BLaER1 treated with 17β-estradiol and CSF1 and Interleukin-3, amounts not matched to agents 10 nM and 100 nM (cell line): ENCODE measurements around the gene GTPBP3.

ENCODE experiments used
- H3K27ac ChIP-seq, 11 experiments: shearing (Covaris generic); formaldehyde crosslinking; 2 replicates each; pipeline ENCODE4 v1.8.1; 2022
- H3K27me3 ChIP-seq, 11 experiments: shearing (Covaris generic); formaldehyde crosslinking; 2 replicates each; pipeline ENCODE4 v1.8.1; 2022
- H3K36me3 ChIP-seq, 11 experiments: shearing (Covaris generic); formaldehyde crosslinking; 2 replicates each; pipeline ENCODE4 v1.8.1; 2022
- H3K4me1 ChIP-seq, 10 experiments: shearing (Covaris generic); formaldehyde crosslinking; 2 replicates each; pipeline ENCODE4 v1.8.1; 2022
- H3K4me2 ChIP-seq, 11 experiments: shearing (Covaris generic); formaldehyde crosslinking; 2 replicates each; pipeline ENCODE4 v1.8.1; 2022
- H3K4me3 ChIP-seq, 10 experiments: shearing (Covaris generic); formaldehyde crosslinking; 2 replicates each; pipeline ENCODE4 v1.8.1; 2022
- H3K9ac ChIP-seq, 11 experiments: shearing (Covaris generic); formaldehyde crosslinking; 2 replicates each; pipeline ENCODE4 v1.8.1; 2022
- H3K9me3 ChIP-seq, 11 experiments: shearing (Covaris generic); formaldehyde crosslinking; replicated peaks in 1 of 11; 2 replicates each; pipeline ENCODE4 v1.8.1; 2022
- H4K20me1 ChIP-seq, 11 experiments: shearing (Covaris generic); formaldehyde crosslinking; 2 replicates each; pipeline ENCODE4 v1.8.1; 2022
- Cebpa-rat ChIP-seq, 11 experiments: shearing (Covaris generic); IDR thresholded peaks; 2 replicates each; pipeline ENCODE4 v1.8.1; 2022

GTPBP3 gene

DNA sequence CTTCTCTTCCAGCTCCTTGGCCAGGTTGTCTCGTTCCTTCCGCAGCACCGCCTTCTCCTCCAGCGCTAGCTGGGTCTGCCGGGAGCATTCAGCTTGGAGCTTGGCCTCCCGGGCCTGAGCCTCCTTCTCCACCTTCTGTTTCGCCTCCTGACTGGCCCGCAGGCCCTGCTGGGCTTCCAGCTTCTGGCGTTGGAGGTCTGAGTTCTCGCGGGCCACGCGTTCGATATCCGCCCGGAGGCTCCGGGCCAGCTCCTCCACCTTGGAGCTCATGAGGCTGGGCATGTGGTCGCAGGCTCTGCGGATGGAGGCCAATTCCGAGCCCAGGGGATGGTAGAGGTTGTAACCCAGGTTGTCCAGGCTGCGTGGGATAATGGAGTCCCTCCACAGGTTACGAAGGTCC, 28.0 kb downstream of the GTPBP3 start:
- Histone ChIP-seq H3K27ac (peak overlapping the region in 4 of 11 experiments; percentile 21 to 98 (median 96); a peak in 5 of 22 replicates), H3K9ac (no peak overlapping the region), H4K20me1 (no peaks in the 10 kb centered on the region), H3K9me3 (peaks cover 0 to 8% (median 0%) of the 10 kb centered on the region in 11 experiments; a peak in 4 of 22 replicates), H3K4me2 (no peak overlapping the region), H3K27me3 (no peaks in the 10 kb centered on the region), H3K36me3 (peaks cover 0 to 23% (median 0%) of the 10 kb centered on the region in 11 experiments; a peak in 7 of 22 replicates), H3K4me1 (peaks cover 23 to 52% (median 40%) of the 10 kb centered on the region in 10 experiments), H3K4me3 (no peak overlapping the region)
- no peak for TF ChIP-seq Cebpa-rat (IDR thresholded peaks at IDR 0.05)

DNA sequence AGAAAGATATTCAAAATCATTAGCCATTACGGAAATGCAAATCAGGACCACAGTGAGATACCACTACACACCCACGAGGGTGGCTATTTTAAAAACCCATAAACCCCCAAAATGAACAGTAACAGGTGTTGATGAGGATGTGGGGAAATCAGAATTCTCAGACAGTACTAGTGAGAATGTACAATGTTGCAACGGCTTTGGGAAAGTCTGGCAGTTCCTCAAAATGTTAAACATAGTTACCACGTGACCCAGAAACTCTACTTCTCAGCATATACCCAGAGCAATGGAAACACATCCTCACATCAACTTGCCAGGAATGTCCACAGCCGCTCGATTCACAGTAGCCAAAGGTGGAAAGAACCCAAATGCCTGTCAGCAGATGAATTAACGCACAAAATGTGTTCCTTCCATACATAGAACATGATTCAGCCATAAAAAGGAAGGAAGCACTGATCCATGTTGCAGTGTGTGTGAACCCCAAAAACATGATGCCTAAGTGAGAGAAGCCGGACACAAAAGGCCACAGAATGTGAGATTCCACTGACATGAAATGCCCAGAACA, 32.8 kb downstream of the GTPBP3 start:
- H3K27ac ChIP-seq, result peak overlapping the region; percentile 83 to 99 (median 94)
- peak overlapping the region in 7 of 10 experiments; percentile 8 to 44 (median 21); a peak in 8 of 20 replicates for H3K4me3 ChIP-seq
- no peaks in the 10 kb centered on the region for H4K20me1 ChIP-seq
- peak overlapping the region; percentile 74 to 87 (median 82) for H3K9ac ChIP-seq
- peaks cover 59 to 93% (median 84%) of the 10 kb centered on the region in 10 experiments for H3K4me1 ChIP-seq
- peak in 10 of 11 experiments; percentile 64 to 98 (median 86); a peak in 18 of 22 replicates for TF ChIP-seq Cebpa-rat (IDR thresholded peaks at IDR 0.05)
- peak overlapping the region; percentile 65 to 90 (median 81) for H3K4me2 ChIP-seq
- H3K9me3 ChIP-seq, result peaks cover 0 to 2% (median 0%) of the 10 kb centered on the region in 11 experiments; a peak in 4 of 22 replicates
- no peaks in the 10 kb centered on the region for H3K27me3 ChIP-seq
- peaks cover 0 to 11% (median 0%) of the 10 kb centered on the region in 11 experiments; a peak in 7 of 22 replicates for H3K36me3 ChIP-seq

DNA sequence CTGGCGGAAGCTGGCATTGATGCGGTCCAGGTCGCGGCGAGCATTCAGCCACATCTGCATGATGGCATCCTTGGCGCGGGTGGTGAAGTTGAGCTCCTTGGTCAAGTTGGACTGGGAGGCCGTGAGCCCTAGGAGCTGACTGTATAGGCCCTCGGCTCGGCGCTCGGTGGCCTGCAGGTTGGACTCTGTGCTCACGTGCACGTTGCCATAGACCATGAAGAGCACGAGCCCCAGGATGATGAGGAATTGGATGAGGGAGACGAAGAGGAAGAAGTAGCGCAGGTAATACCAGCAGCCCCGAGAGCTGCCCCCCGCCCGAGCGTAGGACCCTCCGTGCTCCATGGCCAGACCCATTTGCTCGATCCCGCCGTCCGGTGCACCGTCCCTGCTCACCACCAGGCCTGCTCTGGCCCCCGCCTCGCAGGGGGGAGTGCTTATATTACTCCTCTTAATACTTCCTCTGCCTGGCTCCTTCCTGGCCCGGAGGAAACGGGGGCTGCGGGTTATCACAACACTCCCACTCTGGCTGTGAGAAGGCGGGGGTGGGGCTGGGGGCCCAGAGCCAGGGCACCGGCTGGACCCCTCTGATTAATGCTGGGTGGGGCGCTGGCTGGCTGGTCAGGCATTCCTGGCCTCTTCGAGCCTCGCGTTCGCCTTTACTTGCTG, 39.7 kb downstream of the GTPBP3 start, which contains the start of gene PLVAP:
Gene PLVAP, minus strand, starts transcription at position 408 of the 666 bp plus-strand sequence. Its CDS starts 54 bp downstream, at position 354.
- Histone ChIP-seq H3K4me2 (peak within 1 kb of the TSS; percentile 65 to 95 (median 86)), H3K27me3 (no peaks in the 10 kb centered on the region), H3K4me3 (peak within 1 kb of the TSS in 4 of 10 experiments; percentile 25 to 48 (median 42); a peak in 7 of 20 replicates), H3K9ac (peak within 1 kb of the TSS in 10 of 11 experiments; percentile 37 to 63 (median 53); a peak in 15 of 22 replicates), H3K4me1 (peaks cover 62 to 94% (median 86%) of the 10 kb centered on the region in 10 experiments), H3K27ac (peak within 1 kb of the TSS in 10 of 11 experiments; percentile 44 to 81 (median 74); a peak in 19 of 22 replicates), H3K36me3 (no peaks in the 10 kb centered on the region), H3K9me3 (peaks cover 0 to 8% (median 4%) of the 10 kb centered on the region in 11 experiments; a peak in 3 of 22 replicates), H4K20me1 (no peaks in the 10 kb centered on the region)
- no peak for TF ChIP-seq Cebpa-rat (IDR thresholded peaks at IDR 0.05)

DNA sequence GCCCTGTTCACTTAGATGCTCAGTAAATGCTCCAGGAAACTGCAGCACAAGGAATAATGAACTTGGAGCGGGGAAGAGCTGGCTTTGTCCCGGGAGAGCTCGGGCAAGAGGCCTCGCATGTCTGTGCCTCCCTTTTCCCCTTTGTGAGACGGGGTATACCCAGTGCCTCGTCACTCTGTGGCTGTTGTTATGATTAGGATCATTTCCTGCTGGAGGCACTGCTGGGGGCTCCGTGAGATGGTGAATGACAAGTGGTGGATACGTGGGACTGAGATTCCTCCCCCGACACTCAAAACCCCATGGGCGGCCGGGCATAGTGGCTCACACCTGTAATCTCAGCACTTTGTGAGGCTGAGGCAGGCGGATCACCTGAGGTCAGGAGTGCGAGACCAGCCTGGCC, 40.9 kb downstream of the GTPBP3 start:
- Histone ChIP-seq H3K36me3 (no peaks in the 10 kb centered on the region), H3K27ac (peak overlapping the region in 9 of 11 experiments; percentile 57 to 81 (median 76); a peak in 18 of 22 replicates), H3K27me3 (no peaks in the 10 kb centered on the region), H3K4me3 (no peak overlapping the region), H3K9me3 (peaks cover 0 to 8% (median 4%) of the 10 kb centered on the region in 11 experiments; a peak in 3 of 22 replicates), H3K4me2 (peak overlapping the region; percentile 65 to 95 (median 86)), H3K4me1 (peaks cover 66 to 94% (median 87%) of the 10 kb centered on the region in 10 experiments), H3K9ac (peak overlapping the region in 5 of 11 experiments; percentile 35 to 63 (median 53); a peak in 7 of 22 replicates), H4K20me1 (no peaks in the 10 kb centered on the region)
- no peak for TF ChIP-seq Cebpa-rat (IDR thresholded peaks at IDR 0.05)

DNA sequence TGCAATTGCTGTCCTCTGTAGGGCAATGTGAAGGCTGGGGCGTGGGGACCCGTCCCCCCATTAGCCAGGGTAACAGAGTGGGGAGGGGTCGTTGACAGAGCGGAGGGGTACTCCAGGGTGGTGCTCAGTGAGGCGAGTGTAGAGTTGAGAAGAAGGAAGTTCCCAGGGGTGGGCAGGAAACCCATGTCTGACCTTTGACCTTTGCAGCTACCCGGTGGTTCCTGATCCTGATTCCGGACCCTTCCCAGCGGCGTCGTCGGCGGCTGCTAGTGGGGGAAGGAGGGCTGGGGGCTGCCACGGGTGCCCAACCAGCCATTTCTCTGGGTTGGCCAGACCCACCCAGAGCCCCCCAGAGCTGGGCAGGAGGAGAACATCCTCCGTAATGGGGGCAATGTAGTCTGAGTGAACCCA, 41.9 kb downstream of the GTPBP3 start:
- no peaks in the 10 kb centered on the region for H3K36me3 ChIP-seq
- peak overlapping the region in 2 of 10 experiments; percentile 4 to 6; a peak in 1 of 20 replicates for H3K4me3 ChIP-seq
- peak overlapping the region in 9 of 11 experiments; percentile 16 to 63 (median 51); a peak in 13 of 22 replicates for H3K9ac ChIP-seq
- TF ChIP-seq Cebpa-rat (IDR thresholded peaks at IDR 0.05), result no peak
- H3K4me1 ChIP-seq, result peaks cover 58 to 94% (median 85%) of the 10 kb centered on the region in 10 experiments
- H3K27me3 ChIP-seq, result no peaks in the 10 kb centered on the region
- H4K20me1 ChIP-seq, result no peaks in the 10 kb centered on the region
- peak overlapping the region in 10 of 11 experiments; percentile 57 to 81 (median 74); a peak in 20 of 22 replicates for H3K27ac ChIP-seq
- peak overlapping the region; percentile 65 to 95 (median 86) for H3K4me2 ChIP-seq
- peaks cover 0 to 8% (median 4%) of the 10 kb centered on the region in 11 experiments; a peak in 3 of 22 replicates for H3K9me3 ChIP-seq

DNA sequence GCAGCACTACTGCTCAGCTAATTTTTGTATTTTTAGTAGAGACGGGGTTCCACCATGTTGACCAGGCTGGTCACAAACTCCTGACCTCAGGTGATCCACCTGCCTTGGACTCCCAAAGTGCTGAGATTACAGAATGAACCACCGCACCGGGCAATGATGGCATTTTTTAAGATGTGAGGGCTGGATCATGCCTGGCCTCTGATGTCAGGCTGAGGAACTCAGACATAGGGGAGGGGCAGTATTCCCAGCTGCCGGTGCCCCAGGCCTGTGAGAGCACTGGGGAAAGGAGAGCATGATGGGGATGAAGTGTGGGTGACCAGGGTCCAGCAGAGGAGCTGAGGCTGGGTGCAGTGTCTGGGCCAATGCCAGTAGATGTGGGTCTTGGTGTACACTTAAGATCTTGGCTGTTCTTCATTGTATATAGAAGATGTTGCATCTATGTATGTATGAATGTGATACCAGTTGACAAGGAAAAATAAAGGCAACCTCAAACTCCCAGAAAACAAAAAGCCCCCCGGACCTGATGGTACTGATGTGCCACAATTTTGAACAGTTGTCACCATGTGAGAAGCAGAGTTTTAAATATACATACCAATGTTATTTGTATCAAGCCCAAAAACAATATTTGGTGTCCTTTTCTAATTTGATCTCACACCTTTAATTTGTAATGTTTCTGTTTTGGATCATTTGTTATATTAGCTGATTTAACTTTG, 43.2 kb downstream of the GTPBP3 start:
- Histone ChIP-seq H3K4me2 (peak overlapping the region in 2 of 11 experiments; percentile 3 to 93; a peak in 3 of 22 replicates), H4K20me1 (no peaks in the 10 kb centered on the region), H3K36me3 (no peaks in the 10 kb centered on the region), H3K9me3 (peaks cover 0 to 8% (median 4%) of the 10 kb centered on the region in 11 experiments; a peak in 3 of 22 replicates), H3K9ac (no peak overlapping the region), H3K4me1 (peaks cover 48 to 94% (median 75%) of the 10 kb centered on the region in 10 experiments), H3K4me3 (no peak overlapping the region), H3K27ac (peak overlapping the region in 4 of 11 experiments; percentile 67 to 81 (median 80); a peak in 4 of 22 replicates), H3K27me3 (no peaks in the 10 kb centered on the region)
- TF ChIP-seq Cebpa-rat (IDR thresholded peaks at IDR 0.05), result no peak

DNA sequence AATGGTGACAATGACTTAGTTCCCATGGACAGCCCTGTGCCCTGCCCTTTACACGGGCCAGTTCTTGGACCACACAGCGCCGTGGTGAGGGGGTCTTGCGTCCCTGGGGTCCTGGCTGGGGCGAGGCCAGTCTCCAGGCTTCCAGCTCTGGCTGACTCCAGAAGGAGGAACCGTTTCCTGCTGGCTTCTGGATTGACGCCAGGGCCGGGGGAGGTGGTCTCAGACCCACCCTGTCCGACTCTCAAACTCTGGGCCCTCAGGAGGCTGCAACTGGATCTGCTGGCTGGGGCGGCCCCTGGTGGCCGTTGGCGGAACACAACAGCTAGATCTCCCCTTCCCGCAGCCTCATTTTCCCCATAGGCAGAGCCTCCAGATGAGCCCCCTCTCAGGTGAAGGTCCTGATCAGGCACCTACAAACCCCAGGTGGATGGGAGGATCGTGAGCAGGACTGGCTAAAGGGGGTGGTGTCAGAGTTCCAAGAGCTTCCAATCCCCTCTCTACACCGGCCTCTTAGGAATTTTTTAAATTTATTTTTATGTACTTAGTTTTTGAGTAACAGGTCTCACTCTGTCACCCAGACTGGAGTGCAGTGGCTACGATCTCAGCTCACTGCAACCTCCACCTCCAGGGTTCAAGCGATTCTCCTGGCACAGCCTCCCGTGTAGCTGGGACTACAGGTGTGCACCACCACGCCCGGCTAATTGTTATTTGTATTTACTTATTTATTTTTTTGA, 48.7 kb downstream of the GTPBP3 start:
- H3K4me3 ChIP-seq, result no peak overlapping the region
- peak overlapping the region in 6 of 11 experiments; percentile 16 to 49 (median 38); a peak in 5 of 22 replicates for H3K27ac ChIP-seq
- no peaks in the 10 kb centered on the region for H4K20me1 ChIP-seq
- no peak for TF ChIP-seq Cebpa-rat (IDR thresholded peaks at IDR 0.05)
- H3K9me3 ChIP-seq, result peaks cover 0 to 11% (median 6%) of the 10 kb centered on the region in 11 experiments; a peak in 9 of 22 replicates
- H3K4me1 ChIP-seq, result peaks cover 20 to 58% (median 44%) of the 10 kb centered on the region in 10 experiments
- H3K4me2 ChIP-seq, result peak overlapping the region in 8 of 11 experiments; percentile 15 to 79 (median 38); a peak in 11 of 22 replicates
- H3K36me3 ChIP-seq, result no peaks in the 10 kb centered on the region
- H3K9ac ChIP-seq, result no peak overlapping the region
- H3K27me3 ChIP-seq, result peaks cover 10 to 21% (median 15%) of the 10 kb centered on the region in 11 experiments; a peak in 20 of 22 replicates
